AG10803 (cell line): ENCODE results near the gene GLIPR2.

ENCODE experiments used
- DNase-seq: peaks from one replicate; pipeline ENCODE4 v3.0.0; 2010; ENCODE audit warnings: low read depth
- H3K4me3 ChIP-seq: 2 replicates; pipeline ENCODE4 v1.5.1; 2011; ENCODE audit warnings: mild to moderate bottlenecking, low read length, control low read depth
- TF ChIP-seq, protein P1 (sequence below): conservative IDR thresholded peaks from 2 replicates; pipeline ENCODE4 v1.5.1; 2011; ENCODE audit warnings: mild to moderate bottlenecking, low read length, control low read depth, inconsistent platforms

The GLIPR2 gene

DNA sequence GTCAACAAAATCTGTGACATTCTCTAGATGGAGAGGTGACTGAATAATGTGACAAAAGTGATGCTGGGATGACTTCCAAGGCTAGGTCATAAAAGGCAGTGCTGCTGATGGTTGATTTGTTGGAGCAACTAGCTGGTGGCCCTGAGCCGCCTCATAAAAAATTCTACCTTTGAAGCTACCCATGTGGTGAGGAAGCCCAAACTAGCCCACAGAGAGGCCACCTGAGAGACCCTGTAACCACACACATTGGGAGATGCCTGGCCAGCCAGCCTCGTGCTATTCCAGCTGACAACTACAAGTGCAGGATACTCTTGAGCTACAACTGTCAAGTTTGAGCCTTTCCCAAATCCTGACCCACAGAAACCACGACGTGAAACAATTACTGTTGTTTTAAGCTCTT, 76.9 kb downstream of the GLIPR2 start:
- TF ChIP-seq, protein P1, sequence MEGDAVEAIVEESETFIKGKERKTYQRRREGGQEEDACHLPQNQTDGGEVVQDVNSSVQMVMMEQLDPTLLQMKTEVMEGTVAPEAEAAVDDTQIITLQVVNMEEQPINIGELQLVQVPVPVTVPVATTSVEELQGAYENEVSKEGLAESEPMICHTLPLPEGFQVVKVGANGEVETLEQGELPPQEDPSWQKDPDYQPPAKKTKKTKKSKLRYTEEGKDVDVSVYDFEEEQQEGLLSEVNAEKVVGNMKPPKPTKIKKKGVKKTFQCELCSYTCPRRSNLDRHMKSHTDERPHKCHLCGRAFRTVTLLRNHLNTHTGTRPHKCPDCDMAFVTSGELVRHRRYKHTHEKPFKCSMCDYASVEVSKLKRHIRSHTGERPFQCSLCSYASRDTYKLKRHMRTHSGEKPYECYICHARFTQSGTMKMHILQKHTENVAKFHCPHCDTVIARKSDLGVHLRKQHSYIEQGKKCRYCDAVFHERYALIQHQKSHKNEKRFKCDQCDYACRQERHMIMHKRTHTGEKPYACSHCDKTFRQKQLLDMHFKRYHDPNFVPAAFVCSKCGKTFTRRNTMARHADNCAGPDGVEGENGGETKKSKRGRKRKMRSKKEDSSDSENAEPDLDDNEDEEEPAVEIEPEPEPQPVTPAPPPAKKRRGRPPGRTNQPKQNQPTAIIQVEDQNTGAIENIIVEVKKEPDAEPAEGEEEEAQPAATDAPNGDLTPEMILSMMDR = no peak

More for the DNA sequence above, 76.9 kb downstream of the GLIPR2 start:
- DNase-seq = no peak
- no peak overlapping the region for H3K4me3 ChIP-seq
